Fibroblast of the aortic adventitia (primary cell): ENCODE results near the gene LRRC1. TPM values are rescaled to one million over a fixed set of nuclear protein-coding genes. Genes with fewer than 3 reads are reported as not detected.

Experiments used
- DNase-seq: peaks from one replicate; pipeline ENCODE4 v3.0.0-alpha.2; 2010; ENCODE audit warnings: low read depth
- H3K4me3 ChIP-seq: 2 replicates; pipeline ENCODE4 v1.5.1; 2011; ENCODE audit warnings: low read depth, mild to moderate bottlenecking, control low read depth, low read length, moderate library complexity
- total RNA-seq: library from RNA; depleted of rRNA; stranded (reverse); fragments of >200 nt; gene quantifications from 2 replicates; pipeline ENCODE4 v1.2.3, GENCODE V29; 2012; ENCODE audit warnings: low replicate concordance
- TF ChIP-seq, protein P1 (sequence below): IDR thresholded peaks from 2 replicates; pipeline ENCODE4 v1.5.1; 2011; ENCODE audit warnings: mild to moderate bottlenecking, low read length, control low read depth, inconsistent platforms; ENCODE audit not compliant: insufficient read depth

Gene LRRC1
- total RNA-seq, 1 donor: 8.3 TPM

DNA sequence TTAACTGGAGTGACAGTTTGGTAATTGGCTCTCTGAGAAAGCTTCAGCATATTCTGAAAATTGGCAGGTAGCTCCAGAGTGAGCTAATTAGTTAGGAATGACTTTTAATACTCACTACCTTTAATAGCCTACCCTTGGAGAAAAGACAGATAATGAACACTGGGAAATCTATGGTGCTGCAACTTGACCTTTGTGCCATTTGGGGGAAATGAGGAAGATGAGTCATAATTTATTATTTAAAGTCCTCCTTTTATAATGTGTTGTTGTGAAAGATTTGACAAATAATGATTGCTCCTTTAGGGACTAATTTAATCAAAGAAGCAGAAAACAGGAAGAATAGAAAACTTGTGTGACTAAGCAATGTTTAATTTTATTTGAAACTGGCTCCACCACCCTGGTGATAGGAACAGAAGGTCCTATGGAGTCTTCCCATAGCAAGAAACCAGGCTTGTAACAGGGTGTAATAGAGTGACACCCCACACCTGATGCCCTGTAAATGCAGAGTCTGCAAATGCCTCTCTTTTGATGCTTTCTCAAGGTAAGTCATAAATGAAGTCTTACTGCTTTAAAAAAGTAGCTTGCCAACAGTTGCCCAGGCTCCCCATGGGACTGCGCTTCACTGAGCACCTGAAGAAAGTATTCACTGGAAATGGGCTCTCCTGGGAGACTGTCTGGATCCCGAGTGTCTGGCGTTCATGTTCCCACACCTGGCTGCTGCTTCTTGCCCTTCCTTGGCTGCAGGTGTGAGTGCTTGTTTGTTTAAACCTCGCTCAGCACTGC lies 134.4 kb downstream of the LRRC1 start:
- TF ChIP-seq, protein P1, sequence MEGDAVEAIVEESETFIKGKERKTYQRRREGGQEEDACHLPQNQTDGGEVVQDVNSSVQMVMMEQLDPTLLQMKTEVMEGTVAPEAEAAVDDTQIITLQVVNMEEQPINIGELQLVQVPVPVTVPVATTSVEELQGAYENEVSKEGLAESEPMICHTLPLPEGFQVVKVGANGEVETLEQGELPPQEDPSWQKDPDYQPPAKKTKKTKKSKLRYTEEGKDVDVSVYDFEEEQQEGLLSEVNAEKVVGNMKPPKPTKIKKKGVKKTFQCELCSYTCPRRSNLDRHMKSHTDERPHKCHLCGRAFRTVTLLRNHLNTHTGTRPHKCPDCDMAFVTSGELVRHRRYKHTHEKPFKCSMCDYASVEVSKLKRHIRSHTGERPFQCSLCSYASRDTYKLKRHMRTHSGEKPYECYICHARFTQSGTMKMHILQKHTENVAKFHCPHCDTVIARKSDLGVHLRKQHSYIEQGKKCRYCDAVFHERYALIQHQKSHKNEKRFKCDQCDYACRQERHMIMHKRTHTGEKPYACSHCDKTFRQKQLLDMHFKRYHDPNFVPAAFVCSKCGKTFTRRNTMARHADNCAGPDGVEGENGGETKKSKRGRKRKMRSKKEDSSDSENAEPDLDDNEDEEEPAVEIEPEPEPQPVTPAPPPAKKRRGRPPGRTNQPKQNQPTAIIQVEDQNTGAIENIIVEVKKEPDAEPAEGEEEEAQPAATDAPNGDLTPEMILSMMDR: no peak
- no peak overlapping the region for H3K4me3 ChIP-seq
- DNase-seq: peak; percentile 12

DNA sequence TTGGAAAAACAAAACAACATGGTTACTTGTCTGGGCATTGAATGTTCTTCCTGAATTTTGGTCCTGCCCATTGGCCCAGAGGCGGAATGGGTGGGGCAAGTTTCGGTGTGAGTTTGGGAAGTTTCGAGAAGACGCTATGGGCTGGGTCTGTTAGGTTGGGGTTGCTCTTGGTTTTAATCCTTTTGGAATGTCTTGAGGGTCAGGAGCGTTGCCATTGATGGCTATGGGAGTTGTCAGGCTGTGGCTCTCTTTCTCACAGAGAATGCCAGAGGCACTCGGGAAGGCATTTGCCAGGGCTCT lies 135.0 kb downstream of the LRRC1 start:
- no peak overlapping the region for H3K4me3 ChIP-seq
- no peak for DNase-seq
- TF ChIP-seq, protein P1: no peak

DNA sequence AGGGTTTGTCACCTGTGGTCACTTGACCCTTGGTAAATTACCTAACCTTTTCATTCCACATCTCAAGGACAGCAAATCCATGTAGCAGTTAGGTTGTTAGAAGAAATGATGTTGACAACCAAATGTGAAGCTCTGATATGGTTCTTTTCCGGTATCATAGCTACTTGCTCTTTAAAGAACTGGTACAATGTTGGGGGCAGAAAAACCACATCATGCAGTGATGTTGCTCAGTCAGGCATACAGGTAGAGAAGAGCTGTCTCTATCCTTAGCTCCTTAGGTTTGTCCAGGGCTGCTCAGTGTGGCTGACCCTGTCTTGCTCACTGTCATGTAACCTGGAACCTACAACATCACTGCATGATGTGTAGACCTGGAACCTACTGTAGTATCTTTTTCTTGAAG lies 135.5 kb downstream of the LRRC1 start:
- DNase-seq: no peak
- TF ChIP-seq, protein P1: no peak
- H3K4me3 ChIP-seq: no peak overlapping the region

GRCh38 chr6:53931086-53931485 lies 136.3 kb downstream of the LRRC1 start:
- TF ChIP-seq, protein P1: no peak
- no peak for DNase-seq
- H3K4me3 ChIP-seq: no peak overlapping the region

GRCh38 chr6:53932516-53932915 lies 137.7 kb downstream of the LRRC1 start:
- H3K4me3 ChIP-seq: no peak overlapping the region
- TF ChIP-seq, protein P1: no peak
- no peak for DNase-seq

DNA sequence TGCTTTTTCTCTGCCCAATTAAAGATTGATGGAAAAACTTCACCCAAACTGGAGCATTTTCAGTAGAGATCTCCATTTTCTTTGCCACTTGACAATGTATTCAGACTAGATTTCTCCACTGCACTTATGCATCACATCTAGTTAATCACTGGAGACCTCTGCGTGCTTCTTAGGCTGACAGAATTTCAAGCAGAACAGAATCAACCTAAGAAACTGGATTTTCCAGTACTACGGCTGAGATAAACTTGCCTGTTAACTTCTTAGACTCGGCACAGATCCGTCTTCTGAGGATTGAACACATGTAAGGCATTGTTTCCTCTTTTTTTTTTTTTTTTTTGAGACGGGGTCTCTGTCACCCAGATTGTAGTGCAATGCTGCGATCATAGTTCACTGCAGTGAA lies 139.2 kb downstream of the LRRC1 start:
- no peak for DNase-seq
- no peak overlapping the region for H3K4me3 ChIP-seq
- TF ChIP-seq, protein P1: no peak

- no peak overlapping the region for H3K4me3 ChIP-seq
- DNase-seq: no peak
- TF ChIP-seq, protein P1: no peak
Observed at GRCh38 chr6:53937461-53937860, 142.7 kb downstream of the LRRC1 start.
